Liver (tissue), 9 donors: ENCODE results near the gene CCDC167. TPM values are rescaled to one million over a fixed set of nuclear protein-coding genes. Genes with fewer than 3 reads are reported as not detected.

Experiments used
- DNase-seq: peaks from one replicate; pipeline ENCODE4 v3.0.0-alpha.2; 2017; ENCODE audit warnings: low spot score
- H3K27ac ChIP-seq, 2 donors: one replicate each; pipeline ENCODE4 v1.7.0; 2013; ENCODE audit warnings: inconsistent platforms in 2 of 2, low read length in 2 of 2, control low read depth in 1 of 2, low read depth in 1 of 2, mild to moderate bottlenecking in 1 of 2
- H3K27me3 ChIP-seq, 4 donors: one replicate each; pipeline versions ENCODE4 v1.6.1 to v1.7.0; 2013; ENCODE audit warnings: low read length in 3 of 4, inconsistent platforms in 1 of 4, mild to moderate bottlenecking in 1 of 4, moderate library complexity in 1 of 4; ENCODE audit not compliant: control insufficient read depth in 4 of 4, insufficient read depth in 4 of 4
- H3K36me3 ChIP-seq, 4 donors: one replicate each; pipeline versions ENCODE4 v1.6.1 to v1.7.0; 2013; ENCODE audit warnings: low read length in 3 of 4, mild to moderate bottlenecking in 3 of 4, low read depth in 1 of 4, moderate library complexity in 1 of 4; ENCODE audit not compliant: control insufficient read depth in 4 of 4, insufficient read depth in 3 of 4
- H3K4me1 ChIP-seq, 4 donors: one replicate each; pipeline versions ENCODE4 v1.6.1 to v1.7.0; 2013; ENCODE audit warnings: low read length in 3 of 4, mild to moderate bottlenecking in 3 of 4, moderate library complexity in 1 of 4; ENCODE audit not compliant: control insufficient read depth in 4 of 4, insufficient read depth in 4 of 4
- H3K4me3 ChIP-seq, 3 donors: one replicate each; pipeline versions ENCODE4 v1.6.1 to v1.7.0; 2013; ENCODE audit warnings: low read length in 3 of 3, control low read depth in 1 of 3, low read depth in 1 of 3, mild to moderate bottlenecking in 1 of 3
- H3K9ac ChIP-seq, 2 donors: one replicate each; pipeline ENCODE4 v1.7.0; 2013; ENCODE audit warnings: low read length in 2 of 2, mild to moderate bottlenecking in 2 of 2, moderate library complexity in 2 of 2, control low read depth in 1 of 2, low read depth in 1 of 2
- H3K9me3 ChIP-seq, 4 donors: one replicate each; pipeline versions ENCODE4 v1.6.1 to v1.7.0; 2013; ENCODE audit warnings: low read length in 3 of 4; ENCODE audit not compliant: control insufficient read depth in 4 of 4
- CTCF ChIP-seq: fragments of 150-350 bp; IDR thresholded peaks from 2 replicates; pipeline ENCODE4 v1.5.1; 2017; ENCODE audit warnings: improper control_type of control experiment, low read depth, low read length; ENCODE audit not compliant: missing input control
- EGR1 ChIP-seq, 2 donors: IDR thresholded peaks; 2 replicates each; pipeline ENCODE4 v1.6.1; 2016 to 2018; ENCODE audit warnings: antibody characterized with exemption in 2 of 2, low read depth in 2 of 2
- FOXA1 ChIP-seq: IDR thresholded peaks from 2 replicates; pipeline ENCODE4 v1.6.1; 2016; ENCODE audit warnings: antibody characterized with exemption
- FOXA2 ChIP-seq: IDR thresholded peaks from 2 replicates; pipeline ENCODE4 v1.6.1; 2016; ENCODE audit warnings: antibody characterized with exemption
- GABPA ChIP-seq, 2 donors: IDR thresholded peaks in 1 of 2; conservative IDR thresholded peaks in 1 of 2; 2 replicates each; pipeline ENCODE4 v1.6.1; 2016; ENCODE audit warnings: antibody characterized with exemption in 2 of 2, mild to moderate bottlenecking in 1 of 2, moderate library complexity in 1 of 2
- HNF4A ChIP-seq, 2 donors: conservative IDR thresholded peaks; 2 replicates each; pipeline ENCODE4 v1.6.1; 2016; ENCODE audit warnings: antibody characterized with exemption in 2 of 2, mild to moderate bottlenecking in 2 of 2
- HNF4G ChIP-seq: IDR thresholded peaks from 2 replicates; pipeline ENCODE4 v1.6.1; 2016; ENCODE audit warnings: antibody characterized with exemption
- JUND ChIP-seq, 2 donors: IDR thresholded peaks; 2 replicates each; pipeline ENCODE4 v1.6.1; 2016; ENCODE audit warnings: antibody characterized with exemption in 2 of 2
- NR2F2 ChIP-seq: IDR thresholded peaks from 2 replicates; pipeline ENCODE4 v1.6.1; 2016; ENCODE audit warnings: antibody characterized with exemption
- RAD21 ChIP-seq, 2 donors: IDR thresholded peaks; 2 replicates each; pipeline ENCODE4 v1.6.1; 2016; ENCODE audit warnings: antibody characterized with exemption in 2 of 2, mild to moderate bottlenecking in 2 of 2
- RXRA ChIP-seq, 2 donors: IDR thresholded peaks; 2 replicates each; pipeline ENCODE4 v1.6.1; 2017 to 2018; ENCODE audit warnings: antibody characterized with exemption in 2 of 2, mild to moderate bottlenecking in 1 of 2
- SP1 ChIP-seq: IDR thresholded peaks from 2 replicates; pipeline ENCODE4 v1.6.1; 2018; ENCODE audit warnings: antibody characterized with exemption, mild to moderate bottlenecking
- TAF1 ChIP-seq: conservative IDR thresholded peaks from 2 replicates; pipeline ENCODE4 v1.6.1; 2016; ENCODE audit warnings: antibody characterized with exemption, mild to moderate bottlenecking
- YY1 ChIP-seq: IDR thresholded peaks from 2 replicates; pipeline ENCODE4 v1.6.1; 2016; ENCODE audit warnings: antibody characterized with exemption, mild to moderate bottlenecking
- ZBTB33 ChIP-seq: IDR thresholded peaks from 2 replicates; pipeline ENCODE4 v1.6.1; 2016; ENCODE audit warnings: antibody characterized with exemption
- WGBS: extraction: QIAGEN DNeasy Blood & Tissue Kit; methylation state at CpG from one replicate; pipeline ENCODE4 v1.1.7; 2013; 5-methylcytosine and 5-hydroxymethylcytosine counted together
- polyA plus RNA-seq, 2 donors: library from polyadenylated mRNA; stranded (reverse) in 1 of 2; unstranded in 1 of 2; fragments of 200-250 nt in 1 of 2; fragments of >200 nt in 1 of 2; fragmentation: Nextera tagmentation in 1 of 2; extraction: Ambion mirVana in 1 of 2; gene quantifications; one replicate each; pipeline versions ENCODE4 v1.2.1 to v1.2.3, GENCODE V29; 2013 to 2015
- total RNA-seq, 2 donors: library from RNA; depleted of rRNA; stranded (reverse); fragments of >200 nt; gene quantifications; one replicate each; pipeline ENCODE4 v1.2.3, GENCODE V29; 2014
- TF ChIP-seq, protein P1 (sequence below): IDR thresholded peaks from 2 replicates; pipeline ENCODE4 v1.6.1; 2016; ENCODE audit warnings: antibody characterized with exemption, mild to moderate bottlenecking
- donor health status: healthy.
- donor health status: healthy.
- donor health status: healthy.
- donor health status: healthy.
- donor health status: healthy.

CCDC167 gene
- total and polyA plus RNA-seq, 4 donors = 14.1 to 54.8 (median 42.7) TPM

GRCh38 chr6:37491171-37491829, 8.4 kb downstream of the CCDC167 start:
- no peaks in the 10 kb centered on the region for H3K27me3 ChIP-seq
- 67% methylated on average over 12 of the region's 12 CpGs for WGBS
- no peak for DNase-seq
- no peak overlapping the region for H3K4me3 ChIP-seq
- H3K4me1 ChIP-seq = peaks cover 3 to 19% (median 13%) of the 10 kb centered on the region in 4 donors
- H3K9ac ChIP-seq = no peak overlapping the region
- no peaks in the 10 kb centered on the region for H3K9me3 ChIP-seq
- TF ChIP-seq HNF4G (no peak), FOXA2 (no peak), FOXA1 (no peak), CTCF (no peak), GABPA (IDR thresholded peaks at IDR 0.05 in 1 of 2, conservative IDR thresholded peaks at IDR 0.05 in 1 of 2) (no peak), ZBTB33 (no peak), RXRA (IDR thresholded peaks at IDR 0.05) (no peak), RAD21 (IDR thresholded peaks at IDR 0.05) (no peak)
- H3K36me3 ChIP-seq = peaks cover 0 to 3% (median 0%) of the 10 kb centered on the region in 4 donors
- no peak overlapping the region for H3K27ac ChIP-seq

DNA sequence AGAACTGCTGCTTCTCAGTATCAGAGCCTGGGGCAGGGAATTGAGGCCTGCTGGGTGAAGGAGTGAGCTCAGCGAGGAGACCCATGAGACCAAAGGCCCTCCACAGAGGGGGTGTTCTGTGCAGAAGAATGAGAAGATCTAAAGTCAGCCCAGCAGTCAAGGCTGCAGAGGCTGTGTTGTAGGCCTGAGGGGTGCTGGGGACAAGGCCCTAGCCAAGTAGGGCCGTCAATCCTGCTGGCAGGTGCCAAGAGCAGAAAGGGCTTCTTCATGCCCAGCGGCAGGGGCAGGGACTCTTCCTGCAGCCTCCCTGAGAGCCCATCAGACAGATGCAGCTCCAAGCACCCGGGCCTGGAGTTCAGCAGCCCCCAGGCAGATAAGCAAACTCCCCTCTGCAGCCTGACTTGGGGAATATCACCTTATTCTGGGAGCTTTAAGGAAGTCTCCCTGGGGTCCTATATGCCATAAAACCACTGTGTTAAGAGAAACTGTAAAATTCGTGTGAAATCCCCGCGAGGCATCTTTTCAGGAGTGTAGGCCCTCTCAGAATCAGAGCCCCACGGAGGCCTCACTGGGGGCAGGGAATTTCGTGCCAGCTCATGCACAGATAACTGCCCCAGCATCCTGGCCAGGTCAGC, 9.0 kb downstream of the CCDC167 start:
- peaks cover 3 to 19% (median 13%) of the 10 kb centered on the region in 4 donors for H3K4me1 ChIP-seq
- H3K27me3 ChIP-seq = no peaks in the 10 kb centered on the region
- no peak for DNase-seq
- WGBS = 88% methylated on average over 9 of the region's 9 CpGs
- H3K36me3 ChIP-seq = peaks cover 0 to 3% (median 0%) of the 10 kb centered on the region in 4 donors
- no peak for TF ChIP-seq EGR1 (IDR thresholded peaks at IDR 0.05; ENCODE audit: low read depth in 2 of 2)
- no peak for TF ChIP-seq TAF1
- TF ChIP-seq SP1 = no peak
- TF ChIP-seq YY1 = no peak
- TF ChIP-seq, protein P1, sequence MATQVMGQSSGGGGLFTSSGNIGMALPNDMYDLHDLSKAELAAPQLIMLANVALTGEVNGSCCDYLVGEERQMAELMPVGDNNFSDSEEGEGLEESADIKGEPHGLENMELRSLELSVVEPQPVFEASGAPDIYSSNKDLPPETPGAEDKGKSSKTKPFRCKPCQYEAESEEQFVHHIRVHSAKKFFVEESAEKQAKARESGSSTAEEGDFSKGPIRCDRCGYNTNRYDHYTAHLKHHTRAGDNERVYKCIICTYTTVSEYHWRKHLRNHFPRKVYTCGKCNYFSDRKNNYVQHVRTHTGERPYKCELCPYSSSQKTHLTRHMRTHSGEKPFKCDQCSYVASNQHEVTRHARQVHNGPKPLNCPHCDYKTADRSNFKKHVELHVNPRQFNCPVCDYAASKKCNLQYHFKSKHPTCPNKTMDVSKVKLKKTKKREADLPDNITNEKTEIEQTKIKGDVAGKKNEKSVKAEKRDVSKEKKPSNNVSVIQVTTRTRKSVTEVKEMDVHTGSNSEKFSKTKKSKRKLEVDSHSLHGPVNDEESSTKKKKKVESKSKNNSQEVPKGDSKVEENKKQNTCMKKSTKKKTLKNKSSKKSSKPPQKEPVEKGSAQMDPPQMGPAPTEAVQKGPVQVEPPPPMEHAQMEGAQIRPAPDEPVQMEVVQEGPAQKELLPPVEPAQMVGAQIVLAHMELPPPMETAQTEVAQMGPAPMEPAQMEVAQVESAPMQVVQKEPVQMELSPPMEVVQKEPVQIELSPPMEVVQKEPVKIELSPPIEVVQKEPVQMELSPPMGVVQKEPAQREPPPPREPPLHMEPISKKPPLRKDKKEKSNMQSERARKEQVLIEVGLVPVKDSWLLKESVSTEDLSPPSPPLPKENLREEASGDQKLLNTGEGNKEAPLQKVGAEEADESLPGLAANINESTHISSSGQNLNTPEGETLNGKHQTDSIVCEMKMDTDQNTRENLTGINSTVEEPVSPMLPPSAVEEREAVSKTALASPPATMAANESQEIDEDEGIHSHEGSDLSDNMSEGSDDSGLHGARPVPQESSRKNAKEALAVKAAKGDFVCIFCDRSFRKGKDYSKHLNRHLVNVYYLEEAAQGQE = no peak
- TF ChIP-seq JUND (IDR thresholded peaks at IDR 0.05) = no peak
- TF ChIP-seq CTCF = no peak
- TF ChIP-seq HNF4A (conservative IDR thresholded peaks at IDR 0.05) = no peak
- TF ChIP-seq GABPA (IDR thresholded peaks at IDR 0.05 in 1 of 2, conservative IDR thresholded peaks at IDR 0.05 in 1 of 2) = no peak
- no peak for TF ChIP-seq NR2F2
- no peak overlapping the region for H3K27ac ChIP-seq
- no peak overlapping the region for H3K9ac ChIP-seq
- H3K4me3 ChIP-seq = no peak overlapping the region
- H3K9me3 ChIP-seq = no peaks in the 10 kb centered on the region
